ENCODE results near the gene BTBD18. TPM values are rescaled to one million over a fixed set of nuclear protein-coding genes. Genes with fewer than 3 reads are reported as not detected.
A peak's percentile ranks its signal among the peaks of the same experiment; 100 is the strongest.

Gene BTBD18
- total and polyA plus RNA-seq, 2 of the 13 experiments (the other 11 are each of a cell fraction or from before 2014, with no cell fraction given): not detected

DNA sequence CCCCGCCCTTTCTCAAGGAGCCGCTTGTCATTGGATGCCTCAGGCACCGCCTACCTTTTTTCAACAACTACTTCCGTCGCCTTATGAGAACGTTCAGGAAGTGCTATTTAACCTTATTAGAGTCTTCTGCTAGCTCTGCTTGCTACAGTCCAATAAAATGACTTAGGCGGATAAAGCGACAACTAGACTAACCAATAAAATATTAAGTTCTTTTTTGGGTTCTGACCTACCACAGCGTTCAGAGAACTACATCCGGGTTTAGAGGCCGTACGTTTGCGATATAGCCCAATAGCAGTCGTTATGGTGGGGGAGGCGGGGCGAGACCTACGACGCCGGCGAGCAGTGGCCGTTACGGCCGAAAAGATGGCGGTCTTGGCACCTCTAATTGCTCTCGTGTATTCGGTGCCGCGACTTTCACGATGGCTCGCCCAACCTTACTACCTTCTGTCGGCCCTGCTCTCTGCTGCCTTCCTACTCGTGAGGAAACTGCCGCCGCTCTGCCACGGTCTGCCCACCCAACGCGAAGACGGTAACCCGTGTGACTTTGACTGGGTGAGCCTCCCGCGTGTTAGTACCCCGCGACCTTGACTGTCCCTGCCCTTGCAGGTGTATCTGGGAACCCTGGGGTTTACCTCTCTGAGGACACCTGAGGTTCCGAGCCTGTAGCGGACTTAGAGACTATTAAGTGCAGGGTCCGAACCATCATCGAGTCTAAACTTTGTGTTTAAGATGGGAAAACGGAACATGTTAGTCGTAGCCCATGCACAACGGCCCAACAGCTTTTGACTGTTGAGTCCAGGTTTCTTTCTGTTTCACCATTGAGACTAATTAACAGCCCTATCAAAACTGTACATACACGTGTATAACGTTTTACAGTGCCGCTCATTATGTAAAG lies 39.1 kb downstream of the BTBD18 start, which contains the start of gene TMX2 (continued):
- TF ChIP-seq TERF1 (CRISPR knock-in tag; IDR thresholded peaks at IDR 0.05) (no peak), POLR2AphosphoS5 (IDR thresholded peaks at IDR 0.05; ENCODE audit: low read depth, low read length) (peak; percentile 52; the same call in 1 of the 2 replicates), NFE2L1 (CRISPR knock-in tag; IDR thresholded peaks at IDR 0.05; ENCODE audit: borderline replicate concordance) (peak; percentile 83; the same call in 1 of the 2 replicates), KLF11 (CRISPR knock-in tag; IDR thresholded peaks at IDR 0.05) (no peak), GPN1 (CRISPR knock-in tag; IDR thresholded peaks at IDR 0.05; ENCODE audit: borderline replicate concordance) (no peak), ZBTB4 (CRISPR knock-in tag; IDR thresholded peaks at IDR 0.05; ENCODE audit: borderline replicate concordance) (peak; percentile 44; the same call in 1 of the 2 replicates), PHF8 (CRISPR knock-in tag; IDR thresholded peaks at IDR 0.05) (peak; percentile 51; the same call in 1 of the 2 replicates), SNAPC4 (CRISPR knock-in tag; IDR thresholded peaks at IDR 0.05) (no peak), RORA (CRISPR knock-in tag; IDR thresholded peaks at IDR 0.05) (no peak), ZNF225 (CRISPR knock-in tag; IDR thresholded peaks at IDR 0.05) (peak; percentile 94), AKAP8 (CRISPR knock-in tag; IDR thresholded peaks at IDR 0.05) (no peak), ZNF296 (CRISPR knock-in tag; conservative IDR thresholded peaks at IDR 0.05) (no peak), HMG20B (CRISPR knock-in tag; conservative IDR thresholded peaks at IDR 0.05) (no peak)
- TF ChIP-seq, protein P1, sequence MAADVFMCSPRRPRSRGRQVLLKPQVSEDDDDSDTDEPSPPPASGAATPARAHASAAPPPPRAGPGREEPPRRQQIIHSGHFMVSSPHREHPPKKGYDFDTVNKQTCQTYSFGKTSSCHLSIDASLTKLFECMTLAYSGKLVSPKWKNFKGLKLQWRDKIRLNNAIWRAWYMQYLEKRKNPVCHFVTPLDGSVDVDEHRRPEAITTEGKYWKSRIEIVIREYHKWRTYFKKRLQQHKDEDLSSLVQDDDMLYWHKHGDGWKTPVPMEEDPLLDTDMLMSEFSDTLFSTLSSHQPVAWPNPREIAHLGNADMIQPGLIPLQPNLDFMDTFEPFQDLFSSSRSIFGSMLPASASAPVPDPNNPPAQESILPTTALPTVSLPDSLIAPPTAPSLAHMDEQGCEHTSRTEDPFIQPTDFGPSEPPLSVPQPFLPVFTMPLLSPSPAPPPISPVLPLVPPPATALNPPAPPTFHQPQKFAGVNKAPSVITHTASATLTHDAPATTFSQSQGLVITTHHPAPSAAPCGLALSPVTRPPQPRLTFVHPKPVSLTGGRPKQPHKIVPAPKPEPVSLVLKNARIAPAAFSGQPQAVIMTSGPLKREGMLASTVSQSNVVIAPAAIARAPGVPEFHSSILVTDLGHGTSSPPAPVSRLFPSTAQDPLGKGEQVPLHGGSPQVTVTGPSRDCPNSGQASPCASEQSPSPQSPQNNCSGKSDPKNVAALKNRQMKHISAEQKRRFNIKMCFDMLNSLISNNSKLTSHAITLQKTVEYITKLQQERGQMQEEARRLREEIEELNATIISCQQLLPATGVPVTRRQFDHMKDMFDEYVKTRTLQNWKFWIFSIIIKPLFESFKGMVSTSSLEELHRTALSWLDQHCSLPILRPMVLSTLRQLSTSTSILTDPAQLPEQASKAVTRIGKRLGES (CRISPR knock-in tag; IDR thresholded peaks at IDR 0.05; ENCODE audit: borderline replicate concordance): no peak

Measured in HepG2 (cell line).